ENCODE data around the gene MRPL21. TPM values are rescaled to one million over a fixed set of nuclear protein-coding genes. Genes with fewer than 3 reads are reported as not detected.

MRPL21 gene
- 223 and 250 TPM in 2 replicates for polyA plus RNA-seq (2014; cell fraction: cytosol; rRNA removed)
- 149 and 190 TPM in 2 replicates for polyA plus RNA-seq (2014; cell fraction: nucleus; rRNA removed)

DNA sequence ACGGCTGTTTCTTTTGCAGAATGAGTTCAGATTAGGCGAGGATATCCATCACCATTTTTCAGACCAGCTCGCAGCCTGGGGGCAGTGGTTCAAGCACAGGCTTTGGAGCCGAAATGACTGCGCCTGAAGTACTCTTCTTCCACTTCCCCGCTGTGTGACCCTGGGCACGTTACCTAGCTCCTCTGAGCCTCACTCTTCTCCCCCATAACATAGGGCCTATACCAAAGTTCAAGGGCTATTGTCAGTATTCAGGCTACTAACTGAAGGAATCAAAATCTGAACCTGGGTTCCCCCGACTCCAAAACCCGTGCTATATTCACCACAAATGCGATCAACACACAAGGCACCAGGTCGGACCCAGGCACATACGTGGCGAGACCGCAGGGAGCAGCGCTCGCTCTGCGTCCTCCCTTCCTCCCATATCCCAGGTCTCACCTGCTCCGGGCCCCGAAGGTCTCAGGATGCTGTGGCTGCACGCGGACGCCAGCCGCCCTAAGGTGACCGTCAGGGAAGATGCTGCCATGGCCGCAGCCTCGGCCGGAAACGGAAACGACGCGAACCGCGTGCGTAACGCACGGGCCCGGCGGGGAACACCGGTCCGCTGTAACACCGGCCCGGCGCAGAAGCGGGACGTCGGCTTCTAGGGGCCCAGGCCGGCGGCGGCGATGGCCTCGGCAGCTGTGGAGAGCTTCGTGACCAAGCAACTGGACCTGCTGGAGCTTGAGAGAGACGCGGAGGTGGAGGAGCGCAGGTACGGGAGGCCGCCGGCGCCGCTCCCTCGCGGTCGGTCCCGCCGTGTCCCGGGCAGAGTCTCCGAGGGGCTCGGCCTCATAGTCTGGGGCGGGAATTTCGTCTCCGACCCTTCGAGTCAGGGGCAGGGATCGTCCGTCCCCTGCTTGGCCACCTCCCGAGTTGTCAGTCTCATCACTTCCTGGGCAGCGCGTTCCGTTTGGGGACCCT, at the start of gene MRPL21, which contains the start of gene IGHMBP2:
Gene MRPL21 (minus strand): TSS at position 545 of the 960 bp plus-strand sequence. CDS start 22 bp downstream, at position 523.
Gene IGHMBP2 (plus strand): TSS at position 604 of the 960 bp plus-strand sequence. CDS start 62 bp downstream, at position 666.
- peak; percentile 83 for DNase-seq (ENCODE audit: low spot score)

DNA sequence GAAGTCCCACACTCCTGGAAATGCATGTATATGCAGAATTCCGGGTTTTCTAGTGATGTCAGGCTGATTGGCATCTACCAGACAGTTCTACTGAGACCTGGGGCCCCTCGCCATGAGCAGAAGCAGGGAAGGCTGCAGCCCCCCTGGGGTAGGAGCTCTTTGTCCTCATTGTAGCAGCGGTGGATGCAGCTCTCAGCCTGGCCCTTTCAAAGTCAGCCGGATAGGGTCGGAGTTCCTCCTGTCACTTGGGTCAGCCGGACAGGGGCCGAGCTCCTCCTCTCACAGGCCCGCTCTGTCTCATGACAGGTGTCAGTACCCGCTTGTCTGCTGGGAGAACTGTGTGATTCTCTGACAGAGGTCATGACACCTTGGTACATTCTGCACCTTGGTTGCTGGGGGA, 47.1 kb upstream of the MRPL21 start:
- no peak for DNase-seq (ENCODE audit: low spot score)

DNA sequence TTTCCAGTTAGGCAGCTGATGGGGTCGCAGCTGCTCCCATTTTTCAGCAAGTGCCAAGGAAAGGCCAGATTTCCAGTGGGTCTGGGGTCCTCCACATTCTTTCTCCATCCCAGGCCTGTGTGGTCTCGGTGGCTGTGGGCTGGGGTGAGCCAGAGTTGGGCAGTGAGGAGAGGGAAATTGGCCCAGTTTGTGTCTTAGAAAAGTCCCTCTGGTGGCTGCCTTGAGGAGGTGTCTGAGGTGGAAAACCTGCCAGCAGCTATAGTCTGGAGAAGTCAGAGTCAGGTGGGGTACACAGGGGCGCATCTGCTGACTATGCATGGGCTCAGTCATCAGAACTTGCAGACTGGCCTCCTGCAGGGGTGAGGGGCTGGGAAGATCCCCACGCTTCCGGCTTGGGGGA, 46.6 kb upstream of the MRPL21 start:
- DNase-seq (ENCODE audit: low spot score): peak; percentile 56

DNA sequence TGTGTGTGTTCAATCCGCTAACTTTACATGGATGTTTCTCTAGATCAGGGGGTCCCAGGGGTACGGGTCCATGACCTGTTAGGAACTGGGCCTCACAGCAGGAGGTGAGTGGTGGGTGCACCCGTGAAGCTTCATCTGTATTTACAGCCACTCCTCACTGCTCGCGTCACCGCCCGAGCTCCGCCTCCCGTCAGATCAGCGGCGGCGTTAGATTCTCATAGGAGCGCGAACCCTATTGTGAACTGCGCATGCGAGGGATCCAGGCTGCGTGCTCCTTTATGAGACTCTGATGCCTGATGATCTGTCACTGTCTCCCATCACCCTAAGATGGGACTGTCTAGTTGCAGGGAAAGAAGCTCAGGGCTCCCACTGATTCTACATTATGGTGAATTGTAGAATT, 45.3 kb upstream of the MRPL21 start:
- peak; percentile 86 for DNase-seq (ENCODE audit: low spot score)

DNA sequence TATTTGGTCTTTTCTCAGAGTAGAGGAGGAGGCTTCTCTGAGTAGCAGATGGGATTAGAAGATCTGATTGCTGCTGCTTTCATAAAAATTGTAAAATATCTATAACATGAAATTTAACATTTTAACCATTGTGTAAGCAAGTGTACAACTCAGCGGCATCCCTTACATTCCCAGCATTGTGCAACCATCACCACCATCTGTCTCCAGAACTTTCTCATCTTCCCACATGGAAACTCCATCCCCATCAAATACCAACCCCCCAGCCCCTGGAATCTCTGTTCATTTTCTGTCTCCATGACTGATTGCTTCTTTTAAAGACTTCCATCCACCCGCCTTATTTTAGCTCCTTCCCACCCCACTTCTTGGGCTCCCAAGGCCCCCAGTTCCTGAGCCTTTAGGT, 44.9 kb upstream of the MRPL21 start:
- DNase-seq (ENCODE audit: low spot score): no peak

DNA sequence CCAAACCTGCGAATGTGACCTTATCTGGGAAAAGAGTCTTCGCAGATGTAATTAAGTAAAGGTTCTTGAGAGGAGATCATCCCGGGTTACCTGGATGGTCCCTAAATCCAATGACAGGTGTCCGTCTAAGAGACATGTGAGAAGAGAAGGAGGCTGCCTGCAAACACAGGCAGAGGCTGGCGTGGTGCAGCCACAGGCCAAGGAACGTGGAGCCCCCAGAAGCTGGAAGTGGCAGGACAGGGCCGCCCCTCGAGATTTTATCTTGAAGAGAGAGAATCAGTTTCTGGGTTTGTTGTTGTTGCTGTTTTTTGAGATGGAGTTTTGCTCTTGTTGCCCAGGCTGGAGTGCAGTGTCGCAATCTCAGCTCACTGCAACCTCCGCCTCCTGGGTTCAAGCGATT, 43.5 kb upstream of the MRPL21 start:
- no peak for DNase-seq (ENCODE audit: low spot score)

DNA sequence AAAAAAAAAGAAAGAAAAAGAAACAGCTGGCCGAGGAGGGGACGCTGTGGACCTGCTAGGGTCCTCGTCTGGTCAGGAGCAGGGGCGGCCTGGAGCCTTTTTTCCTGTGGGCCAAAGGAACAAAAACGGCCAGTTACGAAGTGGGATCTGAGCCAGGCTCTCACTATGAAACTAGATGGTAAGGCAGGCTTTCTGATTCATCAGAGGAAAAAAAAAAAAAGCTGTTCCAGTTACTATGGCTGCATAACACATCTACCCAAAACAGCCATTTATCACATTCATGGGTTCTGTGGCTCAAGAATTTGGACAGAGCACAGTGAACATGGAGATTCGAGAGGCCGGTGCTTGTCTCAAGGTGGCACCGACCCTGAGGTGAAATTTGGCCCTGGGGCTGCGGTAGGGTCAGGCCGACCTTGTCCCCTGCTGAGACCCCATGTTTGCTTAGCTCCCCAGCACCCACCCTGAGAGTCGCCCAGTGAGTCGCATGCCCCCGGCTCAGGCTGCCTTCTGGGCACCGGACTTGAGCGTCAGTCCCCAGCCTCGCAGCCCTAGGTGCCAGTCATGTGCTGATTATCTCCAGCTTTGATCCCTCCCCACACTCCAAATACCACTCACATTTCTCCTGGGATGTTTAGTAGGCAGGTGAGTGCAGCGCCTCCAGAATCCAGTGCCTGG, 42.9 kb upstream of the MRPL21 start:
- no peak for DNase-seq (ENCODE audit: low spot score)

DNA sequence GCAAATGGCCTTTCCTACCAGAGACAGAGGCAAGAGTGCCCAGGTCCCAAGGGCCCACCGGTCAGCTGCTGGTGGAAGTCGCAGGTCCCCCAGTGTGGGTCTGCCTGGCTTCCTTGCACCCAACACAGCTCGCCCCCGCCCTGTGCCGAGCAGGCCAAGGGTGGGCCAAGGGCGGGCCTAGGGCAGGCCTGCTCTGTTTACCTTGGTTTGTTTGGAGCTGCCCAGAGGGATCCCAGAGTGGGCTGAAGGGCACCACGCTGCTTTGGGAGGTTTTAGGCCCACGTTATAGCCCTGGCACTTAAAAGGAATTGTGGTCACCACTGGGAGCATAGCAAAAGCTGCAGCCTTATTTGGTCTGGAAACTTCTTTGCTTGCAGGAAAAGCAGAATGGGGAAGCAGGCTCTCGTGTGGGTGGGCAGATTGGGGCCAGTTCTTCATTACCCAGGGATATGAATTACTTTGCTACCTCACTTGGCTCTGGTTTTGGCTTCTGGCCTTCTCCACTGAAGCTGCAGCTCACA, 39.2 kb upstream of the MRPL21 start:
- DNase-seq (ENCODE audit: low spot score): no peak

DNA sequence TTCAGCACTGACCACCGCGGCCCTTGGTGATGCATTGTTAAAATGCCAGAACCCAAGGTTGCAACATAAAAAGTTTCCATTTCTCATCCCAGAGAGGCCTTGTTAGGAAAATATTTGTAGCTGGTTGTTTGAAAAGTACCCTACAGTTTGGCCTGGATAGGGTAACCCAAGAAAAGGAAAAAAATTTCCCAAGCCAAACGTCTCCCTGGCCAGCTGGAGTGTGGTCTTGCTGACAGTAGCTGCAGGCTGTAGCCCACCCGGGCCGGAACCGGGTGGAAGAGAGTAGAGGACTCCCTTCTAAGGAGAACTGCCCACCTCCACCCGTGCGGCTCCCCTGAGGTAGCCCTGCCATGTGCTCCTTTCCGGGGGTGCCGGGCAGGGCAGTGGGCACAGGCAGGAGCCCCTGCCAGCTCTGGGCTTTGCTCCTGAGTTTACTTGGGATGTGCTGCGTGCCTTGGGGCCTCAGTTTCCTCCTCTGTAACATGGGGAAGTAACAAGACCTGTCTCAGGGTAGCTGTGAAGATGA, 38.5 kb upstream of the MRPL21 start:
- DNase-seq (ENCODE audit: low spot score): no peak

DNA sequence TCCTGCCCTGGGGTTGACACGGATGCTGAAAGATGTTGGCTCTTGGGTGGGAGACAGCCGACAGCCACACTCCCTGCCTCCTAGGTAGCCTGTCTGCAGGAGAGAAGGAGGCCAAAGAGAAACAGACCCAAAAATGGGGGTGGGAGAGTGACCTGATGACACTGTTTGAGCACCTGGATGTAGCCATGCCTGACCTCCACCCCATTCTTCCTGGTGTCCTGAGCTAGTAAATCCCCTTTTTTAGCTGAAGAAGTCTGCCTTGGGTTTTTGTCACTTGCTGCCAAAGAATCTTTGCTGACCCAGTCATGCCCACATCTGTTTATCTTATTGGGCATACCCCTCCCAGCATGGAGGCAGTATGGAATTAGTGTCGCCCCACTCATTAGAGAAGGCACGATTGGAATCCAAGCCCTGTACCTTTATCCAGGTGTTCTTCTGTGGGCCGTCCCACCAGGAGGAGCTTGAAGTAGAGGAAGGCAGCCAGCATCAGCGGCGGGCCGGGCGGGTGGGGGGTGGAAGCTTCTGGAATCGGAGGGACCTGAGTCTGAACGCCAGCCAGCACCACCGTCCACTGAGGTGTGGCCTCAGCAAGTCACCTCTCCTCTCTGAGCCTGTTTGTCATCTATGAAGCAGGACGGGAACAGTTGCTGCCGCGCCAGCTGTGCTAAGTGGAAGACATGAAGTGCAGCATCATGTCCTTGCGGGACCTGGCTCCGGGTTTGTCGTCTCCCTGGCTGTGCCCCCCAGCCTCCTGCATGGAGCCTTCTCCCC, 37.9 kb upstream of the MRPL21 start:
- DNase-seq (ENCODE audit: low spot score): no peak

DNA sequence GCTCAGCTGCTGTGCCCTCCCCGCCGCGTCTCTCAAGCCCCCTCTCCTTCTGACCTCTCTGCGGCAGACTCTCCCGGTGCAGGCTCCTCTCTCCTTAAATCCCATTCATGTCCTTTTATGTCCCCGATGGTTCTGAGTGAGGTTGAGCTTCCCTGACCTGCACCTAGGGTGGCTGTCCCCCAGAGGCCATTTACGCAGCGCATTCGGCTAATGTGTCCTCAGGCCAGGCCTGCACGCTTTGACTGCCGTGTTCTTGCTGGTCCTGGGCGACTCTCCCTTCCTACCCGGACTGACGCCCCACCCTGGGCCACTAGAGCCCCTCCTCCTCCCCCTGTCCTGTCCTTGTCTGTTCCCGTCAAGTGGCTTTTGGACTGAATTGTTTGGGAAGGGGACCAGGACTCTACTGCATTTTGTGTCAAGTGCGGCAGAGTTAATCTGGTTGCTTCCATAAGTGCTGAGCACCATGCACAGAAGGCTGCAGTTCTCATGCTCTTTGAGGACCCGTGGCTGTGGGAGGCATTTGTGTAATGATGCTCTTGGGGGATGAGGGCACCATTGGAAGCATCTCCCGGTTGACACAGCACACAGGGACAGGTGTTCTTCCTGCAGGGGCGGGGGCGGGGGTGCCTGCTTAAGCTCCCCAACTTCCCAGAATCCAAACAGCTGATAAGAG, 37.2 kb upstream of the MRPL21 start:
- DNase-seq (ENCODE audit: low spot score): no peak

DNA sequence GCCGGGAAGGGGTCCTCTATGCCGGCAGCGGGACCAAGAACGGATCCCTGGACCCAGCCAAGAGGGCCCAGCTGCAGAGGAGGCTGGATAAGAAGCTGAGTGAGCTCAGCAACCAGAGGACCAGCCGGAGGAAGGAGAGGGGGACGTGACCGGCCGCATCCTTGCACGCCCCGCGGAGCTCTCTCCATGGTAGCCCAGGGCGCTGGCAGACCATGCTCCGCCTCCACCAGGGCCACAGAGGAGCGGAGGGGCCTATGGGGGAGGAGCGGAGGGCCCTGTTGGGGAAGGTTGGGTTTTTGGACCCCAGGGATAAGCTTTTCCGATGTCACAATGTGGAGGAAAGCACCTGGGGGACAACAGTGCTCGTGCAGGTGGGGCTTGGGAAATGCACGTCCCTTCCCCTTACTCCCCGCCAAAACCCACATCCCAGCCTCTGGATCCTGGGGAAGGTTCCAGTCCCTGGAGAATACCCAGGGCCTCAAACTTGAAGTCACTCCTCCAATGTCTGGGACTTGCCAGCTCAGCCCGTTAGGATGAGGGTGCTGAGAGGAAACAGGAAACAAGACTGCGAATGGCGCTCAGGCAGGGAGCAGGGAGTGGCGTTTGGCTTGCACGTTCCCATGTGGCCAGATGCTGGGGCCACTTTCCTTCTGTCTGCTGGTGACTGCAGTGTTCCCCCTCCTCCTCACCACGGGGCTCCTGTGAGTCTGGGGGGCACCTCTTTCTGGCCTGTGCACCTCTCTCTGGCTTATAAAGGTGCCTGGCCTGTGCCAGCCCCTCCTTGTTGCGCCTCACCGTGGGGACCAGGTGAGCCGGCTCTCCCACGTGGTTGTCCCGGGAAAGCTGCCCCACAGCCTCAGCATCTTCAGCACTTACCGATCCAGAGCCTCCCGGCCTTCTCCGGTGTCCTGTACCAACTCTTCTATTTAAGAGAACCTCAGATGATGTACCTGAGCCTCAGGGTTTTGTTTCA, 36.2 kb upstream of the MRPL21 start:
- no peak for DNase-seq (ENCODE audit: low spot score)

DNA sequence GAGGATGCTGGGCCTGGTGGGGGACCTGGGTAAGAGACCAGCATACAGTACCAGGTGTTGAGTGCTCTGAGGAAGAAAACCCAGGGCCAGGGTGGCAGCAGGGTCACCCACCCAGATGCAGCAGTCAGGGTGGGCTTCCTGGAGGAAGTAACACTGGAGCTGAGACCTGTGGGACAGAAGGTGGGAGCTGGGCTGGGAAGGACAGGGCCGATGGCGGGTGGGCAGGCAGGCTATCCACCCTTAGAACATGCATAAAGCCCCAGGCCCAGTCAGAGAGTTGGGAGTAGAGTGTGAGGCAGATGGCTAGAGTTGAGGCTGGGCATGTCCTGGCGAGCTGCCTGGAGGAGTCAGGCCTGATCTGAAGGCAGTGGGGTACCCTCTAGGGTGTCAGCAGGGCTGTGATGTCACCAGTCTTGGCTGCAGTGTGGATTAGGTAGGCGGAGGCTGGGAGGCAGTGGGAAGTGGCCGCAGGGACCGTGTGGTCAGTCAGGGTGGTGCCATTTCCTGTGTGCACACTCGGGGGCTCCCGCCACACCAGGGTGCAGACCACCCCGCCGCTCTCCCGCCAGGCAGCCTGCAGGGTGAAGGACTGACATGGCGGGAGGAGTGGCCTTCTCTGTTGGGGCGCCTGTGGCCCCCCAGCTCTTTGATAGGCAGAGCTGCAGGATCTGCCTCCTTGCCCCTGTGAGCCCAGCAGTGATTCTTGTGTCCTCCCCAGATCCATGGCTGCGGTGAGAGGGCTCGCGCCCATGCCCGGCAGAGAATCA, 35.4 kb upstream of the MRPL21 start:
- no peak for DNase-seq (ENCODE audit: low spot score)

DNA sequence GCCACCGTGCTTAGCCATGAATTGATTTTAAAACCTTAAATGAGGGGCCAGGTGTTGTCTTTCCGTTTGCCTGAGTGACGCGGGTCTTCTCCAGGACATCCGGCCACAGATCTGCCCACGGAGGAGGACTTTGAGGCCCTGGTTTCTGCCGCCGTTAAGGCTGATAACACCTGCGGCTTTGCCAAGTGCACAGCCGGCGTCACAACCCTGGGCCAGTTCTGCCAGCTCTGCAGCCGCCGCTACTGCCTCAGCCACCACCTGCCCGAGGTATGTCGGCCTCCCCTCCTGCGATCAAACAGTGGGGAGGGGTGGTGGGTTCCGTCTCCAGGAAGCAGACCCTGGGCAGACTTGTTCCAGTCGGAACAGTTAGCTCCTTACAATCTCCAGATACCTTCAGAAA, 34.5 kb upstream of the MRPL21 start:
- DNase-seq (ENCODE audit: low spot score): no peak

DNA sequence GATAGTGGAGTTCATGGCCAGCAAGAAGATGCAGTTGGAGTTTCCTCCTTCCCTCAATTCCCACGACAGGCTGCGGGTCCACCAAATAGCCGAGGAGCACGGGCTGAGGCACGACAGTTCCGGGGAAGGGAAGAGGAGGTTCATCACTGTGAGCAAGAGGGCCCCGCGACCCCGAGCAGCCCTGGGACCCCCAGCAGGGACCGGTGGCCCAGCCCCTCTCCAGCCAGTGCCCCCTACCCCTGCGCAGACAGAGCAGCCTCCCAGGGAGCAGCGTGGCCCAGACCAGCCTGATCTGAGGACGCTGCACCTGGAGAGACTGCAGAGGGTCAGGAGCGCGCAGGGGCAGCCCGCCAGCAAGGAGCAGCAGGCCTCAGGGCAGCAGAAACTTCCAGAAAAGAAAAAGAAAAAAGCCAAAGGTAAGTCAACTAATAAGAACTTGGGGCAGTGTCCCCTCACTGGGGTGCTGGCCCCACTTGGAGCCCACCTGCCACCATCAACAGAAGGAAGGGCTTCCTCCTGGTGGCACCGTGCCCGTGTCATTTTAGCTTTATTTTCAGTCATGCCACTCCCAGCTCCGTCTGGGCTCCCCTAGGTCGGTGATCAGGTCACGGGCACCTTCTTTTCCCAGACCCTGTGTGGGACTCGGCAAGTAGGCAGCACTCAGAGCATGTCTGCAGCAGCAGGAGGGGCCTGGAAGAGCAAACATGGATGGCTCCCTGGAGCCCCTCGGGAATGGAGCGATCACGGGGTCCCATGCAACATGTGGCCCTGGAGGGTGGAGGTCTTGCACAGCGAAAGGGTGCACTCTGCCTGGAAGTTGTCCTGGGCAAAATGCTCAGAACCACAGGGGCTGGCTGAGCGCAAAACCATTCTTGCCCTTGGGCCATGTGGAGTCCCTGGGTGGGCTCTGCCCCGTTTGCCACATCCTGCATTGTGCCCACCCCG, 33.3 kb upstream of the MRPL21 start:
- DNase-seq (ENCODE audit: low spot score): no peak

DNA sequence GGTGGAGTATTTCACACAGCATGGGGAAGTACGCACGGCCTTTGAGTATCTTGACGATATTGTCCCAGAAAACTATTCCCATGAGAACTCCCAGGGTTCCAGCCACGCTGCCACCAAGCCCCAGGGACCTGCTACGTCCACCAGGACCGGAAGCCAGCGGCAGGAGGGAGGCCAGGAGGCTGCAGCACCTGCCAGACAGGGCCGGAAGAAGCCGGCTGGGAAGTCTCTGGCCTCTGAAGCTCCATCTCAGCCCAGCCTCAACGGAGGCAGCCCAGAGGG, 32.7 kb upstream of the MRPL21 start:
- DNase-seq (ENCODE audit: low spot score): no peak

DNA sequence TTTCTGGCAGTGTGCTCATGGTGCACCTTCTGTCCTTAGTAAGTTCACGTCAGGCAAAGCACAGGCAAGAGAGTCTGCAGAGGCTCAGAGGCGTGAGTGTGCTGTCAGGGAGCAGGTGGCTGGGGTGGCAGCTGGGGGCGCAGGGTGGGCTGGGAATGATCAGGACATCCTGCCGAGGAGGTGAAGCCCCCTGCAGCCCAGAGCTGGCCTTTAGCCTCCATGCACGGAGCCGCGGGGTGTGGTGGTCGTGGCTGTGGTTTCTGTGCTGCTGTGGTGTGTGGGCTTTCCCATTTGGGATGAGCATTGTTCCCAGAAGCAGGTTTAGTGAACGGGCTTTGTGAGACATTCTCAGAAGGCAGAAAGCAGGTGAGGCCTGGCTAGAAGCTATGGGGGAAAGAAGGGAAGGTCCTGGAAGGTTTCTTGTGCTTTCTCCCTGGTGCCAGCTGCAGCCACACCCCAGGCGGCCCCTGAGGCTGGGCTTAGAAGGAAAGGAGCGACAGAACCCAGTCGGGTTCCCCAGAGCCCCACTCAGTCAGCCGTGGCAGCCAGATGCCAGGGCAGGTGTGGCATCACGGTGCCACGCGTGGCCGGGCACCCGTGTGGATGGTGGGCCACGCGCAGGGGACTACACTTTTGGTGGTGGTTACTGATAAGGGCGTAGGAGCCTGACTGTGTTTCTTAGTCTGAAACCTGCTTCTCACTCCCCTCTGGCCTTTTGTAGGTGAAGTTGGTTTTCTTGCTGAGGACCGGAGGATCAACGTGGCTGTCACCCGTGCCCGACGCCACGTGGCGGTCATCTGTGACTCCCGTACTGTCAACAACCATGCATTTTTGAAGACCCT, 32.1 kb upstream of the MRPL21 start:
- no peak for DNase-seq (ENCODE audit: low spot score)
